ENCODE measurements around the gene TGFBR1. TPM values are rescaled to one million over a fixed set of nuclear protein-coding genes. Genes with fewer than 3 reads are reported as not detected.
"Not testable (repeated sequence)": the region's sequence is repeated elsewhere in the genome, so short reads cannot be mapped to it uniquely, and the experiment has no call there.

TGFBR1 gene
- total RNA-seq, 1 donor from 2014 or later = 316 TPM

DNA sequence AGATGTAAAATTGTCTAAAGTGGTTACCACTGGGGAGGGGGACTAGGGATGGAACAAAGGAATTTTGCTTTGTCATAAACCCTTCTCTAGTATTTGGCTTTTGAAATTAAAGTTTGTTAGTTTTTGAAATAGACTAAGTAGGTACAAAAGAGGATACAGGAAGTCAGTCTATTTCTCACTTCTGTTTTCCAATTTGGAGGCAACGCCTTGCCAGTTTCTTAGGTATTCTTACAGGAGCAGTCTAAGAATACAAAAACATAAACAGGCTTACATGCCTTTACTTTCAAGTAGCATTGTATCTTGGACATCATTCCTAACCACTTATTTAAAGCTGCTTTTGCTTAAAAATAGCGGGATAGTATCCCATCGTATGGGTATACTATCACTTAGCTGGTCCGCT lies 82.4 kb downstream of the TGFBR1 start:
- DNase-seq (ENCODE audit: low spot score) = no peak

- DNase-seq (ENCODE audit: low spot score) = no peak
Measured at GRCh38 chr9:99189186-99189585, 84.3 kb downstream of the TGFBR1 start.

DNA sequence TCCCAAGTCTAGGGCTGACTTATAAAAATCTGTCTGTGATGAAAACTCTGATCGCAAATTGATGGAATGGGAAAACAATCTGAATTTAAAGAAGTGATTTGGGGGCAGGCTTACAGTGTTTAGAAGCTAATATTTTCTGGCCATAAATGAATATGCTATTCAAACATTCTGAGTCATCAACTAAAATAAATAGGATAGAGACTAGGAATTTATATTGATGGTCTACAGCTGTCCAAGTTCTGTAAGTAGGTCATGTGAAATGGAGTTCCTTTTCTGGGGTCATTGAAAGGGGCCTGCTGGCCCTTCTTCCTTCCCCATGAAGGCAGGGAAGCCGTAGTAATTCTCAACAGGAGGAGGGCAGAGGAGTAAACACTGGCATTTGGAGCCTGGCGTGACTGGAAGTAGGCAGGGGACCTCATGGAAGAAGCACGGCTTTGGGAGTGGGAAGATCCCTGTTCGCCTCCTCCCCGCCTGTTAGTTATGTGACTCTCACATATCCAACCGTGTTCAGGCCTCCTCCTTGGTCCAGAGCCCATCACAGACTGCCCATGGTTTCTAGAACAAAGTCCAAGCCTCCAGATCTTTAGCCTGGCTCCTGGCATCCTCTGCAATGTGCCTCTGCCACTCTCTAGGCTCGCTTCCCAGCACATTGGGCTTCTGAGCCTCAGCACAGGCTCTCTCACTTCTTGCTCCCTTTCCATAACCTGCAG lies 85.1 kb downstream of the TGFBR1 start:
- no peak for DNase-seq (ENCODE audit: low spot score)

- DNase-seq (ENCODE audit: low spot score) = no peak
Measured at GRCh38 chr9:99190597-99191283, 85.8 kb downstream of the TGFBR1 start.

DNA sequence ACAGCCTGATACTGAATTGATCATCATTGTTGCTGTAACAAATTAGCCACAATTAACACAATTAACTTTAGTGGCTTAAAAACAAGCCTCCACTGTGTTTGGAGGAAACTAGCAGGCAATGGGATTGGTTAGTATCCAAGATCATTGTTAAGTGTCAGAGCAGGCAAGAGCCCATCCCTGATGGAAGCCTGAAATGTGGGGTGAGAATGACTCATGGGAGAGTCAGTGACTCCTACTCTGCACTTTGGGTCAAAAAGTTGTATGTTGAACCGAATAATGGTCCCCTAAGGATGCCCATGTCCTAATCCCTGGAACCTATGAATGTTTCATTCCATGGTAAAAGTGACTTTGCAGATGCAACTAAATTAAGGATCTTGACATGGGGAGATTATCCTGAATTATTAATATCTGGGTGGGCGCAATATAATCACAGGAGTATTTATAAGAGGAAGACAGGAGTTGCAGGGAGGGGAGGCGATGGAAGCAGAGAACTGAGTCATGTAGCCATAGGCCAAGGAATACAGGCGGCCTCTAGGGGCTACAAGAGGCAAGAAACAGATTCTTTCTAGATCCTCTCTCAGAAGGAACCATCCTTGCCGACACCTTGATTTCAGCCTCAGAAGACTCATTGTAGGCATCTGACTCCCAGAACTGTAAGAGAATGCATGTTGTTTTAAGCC lies 88.0 kb downstream of the TGFBR1 start:
- DNase-seq (ENCODE audit: low spot score) = no peak

DNA sequence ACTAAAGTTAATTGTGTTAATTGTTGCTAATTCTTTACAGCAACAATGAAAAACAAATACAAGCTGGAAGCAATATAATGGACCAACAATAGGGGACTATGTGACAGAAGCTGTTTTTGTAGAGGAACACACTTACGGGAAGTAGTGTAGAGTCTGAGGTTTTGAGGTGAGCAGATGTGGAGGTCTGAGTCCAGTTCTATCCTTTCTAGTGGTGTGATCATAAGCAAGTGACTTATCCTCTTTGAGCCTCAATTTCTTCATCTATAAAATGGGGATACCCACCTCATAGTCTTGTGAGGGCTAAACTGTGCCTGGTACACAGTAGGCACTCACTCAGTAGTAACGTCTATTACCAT lies 88.5 kb downstream of the TGFBR1 start:
- no peak for DNase-seq (ENCODE audit: low spot score)

DNA sequence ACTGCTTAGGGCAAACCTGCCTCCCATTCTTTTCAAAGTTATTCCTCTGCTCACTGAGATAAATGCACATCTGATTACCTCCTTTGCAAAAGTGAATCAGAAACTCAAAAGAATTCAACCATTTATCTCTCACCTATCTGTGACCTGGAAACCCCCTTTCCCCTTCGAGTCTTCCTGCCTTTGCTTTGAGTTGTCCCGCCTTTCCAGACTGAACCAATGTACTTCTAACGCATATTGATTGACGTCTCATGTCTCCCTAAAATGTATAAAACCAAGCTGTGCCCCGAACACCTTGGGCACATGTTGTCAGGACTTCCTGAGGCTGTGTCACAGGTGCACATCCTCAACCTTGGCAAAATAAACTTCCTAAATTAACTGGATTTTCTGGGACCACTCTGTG lies 91.6 kb downstream of the TGFBR1 start:
- not testable (repeated sequence) for DNase-seq (ENCODE audit: low spot score)

DNA sequence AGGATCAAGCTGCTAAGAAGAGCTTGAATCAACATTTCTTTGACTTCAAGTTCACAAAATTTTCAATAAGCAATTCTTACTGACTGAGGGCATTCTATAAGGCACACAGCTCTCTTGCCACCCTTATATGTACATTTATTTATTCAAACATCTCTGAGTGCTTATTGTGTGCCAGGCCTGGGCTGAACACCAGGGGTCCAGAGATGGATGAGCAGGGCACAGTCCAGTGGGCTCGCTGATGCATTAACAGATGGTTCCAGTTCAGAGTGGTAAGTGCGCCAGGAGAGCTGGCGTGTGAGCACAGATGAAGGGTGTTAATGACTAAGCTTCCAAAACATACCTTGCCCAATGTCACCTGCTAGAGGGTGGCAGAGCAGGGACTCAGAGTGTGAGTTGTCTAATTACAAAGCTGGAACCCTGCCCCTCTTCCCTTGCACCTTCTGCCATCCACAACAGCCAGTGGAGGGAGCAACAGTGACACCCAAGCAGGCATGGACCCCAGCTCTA lies 92.3 kb downstream of the TGFBR1 start:
- DNase-seq (ENCODE audit: low spot score) = no peak

- DNase-seq (ENCODE audit: low spot score) = peak; percentile 7
Measured at GRCh38 chr9:99197987-99198386, 93.1 kb downstream of the TGFBR1 start.

- DNase-seq (ENCODE audit: low spot score) = no peak
Measured at GRCh38 chr9:99199938-99200539, 95.1 kb downstream of the TGFBR1 start.

DNA sequence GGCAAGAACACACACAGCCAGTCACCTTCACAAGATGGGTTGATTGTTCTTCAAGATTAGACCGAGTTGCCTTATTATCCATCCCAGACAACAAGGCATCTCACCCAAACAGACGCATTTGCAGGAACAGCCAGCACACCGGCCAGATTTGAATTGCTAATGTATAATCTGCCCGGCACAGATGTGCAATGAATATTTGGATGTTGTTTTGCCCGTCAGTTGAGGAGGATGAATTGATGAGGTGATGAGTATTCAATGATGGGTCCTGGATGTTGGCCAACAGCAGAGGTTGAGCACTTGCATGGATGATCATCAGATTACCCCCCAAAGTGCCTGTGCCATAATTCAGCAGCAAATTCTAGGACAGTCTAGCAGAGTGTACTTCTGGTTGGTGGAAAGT lies 96.7 kb downstream of the TGFBR1 start:
- no peak for DNase-seq (ENCODE audit: low spot score)

Other genes with a start within 250 kb of the TGFBR1 start
- gene COL15A1, start 161.2 kb upstream of the TGFBR1 start, total RNA-seq (ENCODE audit: insufficient read depth, low replicate concordance) = 348 TPM
- gene ALG2, start 116.8 kb downstream of the TGFBR1 start, total RNA-seq (ENCODE audit: insufficient read depth, low replicate concordance) = 35.6 TPM
- 37.1 TPM for gene SEC61B, start 117.2 kb downstream of the TGFBR1 start, total RNA-seq (ENCODE audit: insufficient read depth, low replicate concordance)

All from umbilical cord (tissue), 2 donors.